GM20000 (cell line): ENCODE measurements around the gene TRIM33.
A peak's percentile ranks its signal among the peaks of the same experiment; 100 is the strongest.

Experiments
- DNase-seq: peaks from one replicate; pipeline ENCODE4 v3.0.0; 2012; ENCODE audit warnings: low spot score
- TF ChIP-seq, protein P1 (sequence below): IDR thresholded peaks from 2 replicates; pipeline ENCODE4 v1.5.1; 2012; ENCODE audit warnings: mild to moderate bottlenecking, control low read depth; ENCODE audit errors: extremely low read depth, missing control alignments

Gene TRIM33

DNA sequence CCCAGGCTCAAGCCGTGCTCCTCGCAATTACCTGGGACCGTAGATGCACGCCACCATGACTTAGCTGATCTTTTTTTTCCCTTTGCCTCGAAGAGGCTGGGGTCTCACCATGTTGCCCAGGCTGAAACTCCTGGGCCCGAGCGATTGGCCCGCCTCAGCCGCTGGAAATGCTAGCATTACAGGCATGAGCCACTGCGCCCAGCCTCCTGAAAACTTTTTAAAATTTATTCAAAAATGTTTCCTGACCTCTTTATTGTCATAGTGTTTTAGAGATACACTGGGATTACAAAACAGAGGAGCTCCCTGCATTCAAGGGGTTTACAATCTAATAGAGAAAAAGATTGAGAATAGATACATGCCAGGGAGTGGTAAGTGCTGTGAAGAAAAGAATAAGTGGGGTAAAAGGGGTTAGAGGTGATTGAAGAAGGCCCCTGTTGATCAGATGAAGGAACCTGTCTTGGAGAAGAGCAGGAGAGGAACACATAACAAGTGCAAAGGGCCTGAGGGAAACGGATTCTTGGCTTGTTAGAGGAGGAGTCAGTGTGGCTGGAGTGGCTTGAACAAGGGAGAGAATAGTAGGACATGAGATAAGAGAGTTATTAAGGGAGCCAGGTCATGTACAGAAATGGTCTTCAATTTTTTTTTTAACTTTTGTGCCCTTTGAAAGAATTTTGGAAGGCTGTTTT, 1.7 kb upstream of the TRIM33 start:
- no peak for DNase-seq
- TF ChIP-seq, protein P1, sequence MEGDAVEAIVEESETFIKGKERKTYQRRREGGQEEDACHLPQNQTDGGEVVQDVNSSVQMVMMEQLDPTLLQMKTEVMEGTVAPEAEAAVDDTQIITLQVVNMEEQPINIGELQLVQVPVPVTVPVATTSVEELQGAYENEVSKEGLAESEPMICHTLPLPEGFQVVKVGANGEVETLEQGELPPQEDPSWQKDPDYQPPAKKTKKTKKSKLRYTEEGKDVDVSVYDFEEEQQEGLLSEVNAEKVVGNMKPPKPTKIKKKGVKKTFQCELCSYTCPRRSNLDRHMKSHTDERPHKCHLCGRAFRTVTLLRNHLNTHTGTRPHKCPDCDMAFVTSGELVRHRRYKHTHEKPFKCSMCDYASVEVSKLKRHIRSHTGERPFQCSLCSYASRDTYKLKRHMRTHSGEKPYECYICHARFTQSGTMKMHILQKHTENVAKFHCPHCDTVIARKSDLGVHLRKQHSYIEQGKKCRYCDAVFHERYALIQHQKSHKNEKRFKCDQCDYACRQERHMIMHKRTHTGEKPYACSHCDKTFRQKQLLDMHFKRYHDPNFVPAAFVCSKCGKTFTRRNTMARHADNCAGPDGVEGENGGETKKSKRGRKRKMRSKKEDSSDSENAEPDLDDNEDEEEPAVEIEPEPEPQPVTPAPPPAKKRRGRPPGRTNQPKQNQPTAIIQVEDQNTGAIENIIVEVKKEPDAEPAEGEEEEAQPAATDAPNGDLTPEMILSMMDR, result no peak

DNA sequence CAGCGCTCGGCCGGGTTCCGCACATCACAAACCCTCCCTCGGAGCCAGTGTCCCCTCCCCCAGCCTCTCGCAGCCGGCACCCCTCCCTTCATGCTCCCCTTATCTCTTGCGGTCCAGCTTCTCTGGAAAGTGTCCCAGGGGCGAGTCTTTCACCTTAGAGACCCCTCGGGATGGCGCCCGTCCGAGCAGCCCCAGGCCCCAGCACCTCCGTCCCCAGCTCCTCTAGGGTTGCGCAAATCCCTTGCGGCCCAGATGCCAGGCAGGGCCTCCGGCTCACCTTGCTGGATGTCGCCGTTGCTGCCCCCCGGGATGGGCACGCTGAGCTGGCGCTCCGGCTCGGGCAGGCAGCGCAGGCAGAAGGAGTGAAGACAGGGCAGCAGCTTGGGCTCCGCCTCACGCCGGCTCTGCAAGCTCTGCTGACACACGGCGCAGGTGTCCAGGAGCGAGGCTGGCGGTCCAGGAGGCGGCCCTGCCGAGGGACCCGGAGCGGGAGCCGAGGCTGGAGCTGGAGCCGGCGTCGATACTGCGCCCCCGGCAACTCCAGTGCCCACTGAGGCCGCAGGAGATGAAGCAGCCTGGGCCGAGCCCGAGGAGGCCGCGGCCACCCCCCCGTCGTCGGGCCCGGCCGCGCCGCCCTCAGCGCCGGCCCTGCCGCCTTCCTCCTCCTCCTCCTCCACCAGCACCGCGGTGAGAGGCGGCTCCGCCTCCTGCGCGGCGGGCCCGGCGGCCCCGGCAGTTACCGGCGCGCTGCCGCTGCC, 550 bp downstream of the TRIM33 start:
- DNase-seq, result peak; percentile 87
- TF ChIP-seq, protein P1, result no peak

DNA sequence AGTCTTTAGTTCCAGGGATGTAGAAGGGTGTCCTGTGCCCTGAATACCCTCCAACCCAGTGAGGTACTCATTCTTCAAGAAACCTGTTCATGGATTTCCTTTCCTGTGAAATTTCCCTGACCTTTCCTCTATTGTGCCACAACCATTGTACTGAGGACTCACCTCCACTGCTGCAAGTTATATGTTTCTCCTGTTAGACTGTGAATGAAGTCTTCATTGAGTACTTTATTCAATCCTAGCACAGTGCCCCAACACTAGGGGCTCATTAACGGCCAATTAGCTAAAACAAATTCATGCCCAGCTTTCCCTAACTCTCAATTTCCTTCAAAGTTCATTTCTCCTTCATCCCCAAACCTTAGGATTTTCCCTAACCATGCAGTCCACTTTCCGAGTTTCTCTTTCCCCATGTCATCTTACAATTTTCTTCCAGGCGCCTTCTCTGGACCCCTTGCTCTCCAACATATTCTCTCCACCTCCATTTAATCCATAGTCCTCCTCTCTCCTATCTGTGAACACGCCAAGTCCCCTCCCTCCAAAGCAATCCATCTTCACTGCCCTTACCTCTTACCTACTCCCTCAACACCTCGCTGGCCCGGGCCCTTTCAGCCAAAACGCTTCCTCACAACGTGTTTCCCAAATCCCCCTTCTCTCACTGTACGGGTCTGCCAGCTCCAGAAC, 1.3 kb downstream of the TRIM33 start:
- TF ChIP-seq, protein P1, result no peak

GRCh38 chr1:114508386-114508898, 2.6 kb downstream of the TRIM33 start:
- TF ChIP-seq, protein P1, result no peak
- no peak for DNase-seq

More for the DNA sequence above, 1.3 kb downstream of the TRIM33 start:
- DNase-seq, result no peak

DNA sequence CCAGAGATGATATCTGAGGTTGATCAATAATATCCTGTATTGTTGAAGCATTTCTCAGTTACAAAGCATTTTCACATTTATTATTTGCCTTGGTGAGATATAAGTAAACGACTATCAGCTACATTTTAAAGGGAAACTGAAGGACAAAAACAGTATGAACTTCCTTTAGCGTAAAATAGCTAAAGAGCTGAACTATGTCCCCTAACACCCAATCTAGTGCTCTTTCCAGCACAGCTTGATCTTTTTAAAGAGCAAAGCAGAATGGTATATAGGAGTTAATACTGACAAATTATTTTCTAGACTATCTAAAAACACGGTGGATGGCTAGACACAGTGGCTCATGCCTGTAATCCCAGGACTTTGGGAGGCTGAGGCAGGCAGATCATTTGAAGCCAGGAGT, 3.5 kb downstream of the TRIM33 start:
- no peak for DNase-seq
- TF ChIP-seq, protein P1, result no peak

GRCh38 chr1:114505148-114505561, 5.8 kb downstream of the TRIM33 start:
- DNase-seq, result no peak
- TF ChIP-seq, protein P1, result no peak
